GM20000 (cell line): ENCODE measurements around the gene GAA.

Experiments used
- DNase-seq: peaks from one replicate; pipeline ENCODE4 v3.0.0; 2012; ENCODE audit warnings: low spot score
- CTCF ChIP-seq: IDR thresholded peaks from 2 replicates; pipeline ENCODE4 v1.5.1; 2012; ENCODE audit warnings: mild to moderate bottlenecking, control low read depth; ENCODE audit errors: extremely low read depth, missing control alignments

Gene GAA

GRCh38 chr17:80116276-80116920 lies 15.0 kb downstream of the GAA start:
- no peak for DNase-seq
- TF ChIP-seq CTCF, result no peak

GRCh38 chr17:80116921-80117380 lies 15.6 kb downstream of the GAA start:
- no peak for TF ChIP-seq CTCF

GRCh38 chr17:80117491-80118401 lies 16.4 kb downstream of the GAA start:
- TF ChIP-seq CTCF, result no peak
- DNase-seq, result no peak

More at GRCh38 chr17:80116921-80117380, 15.6 kb downstream of the GAA start:
- no peak for DNase-seq

GRCh38 chr17:80118601-80119270 lies 17.4 kb downstream of the GAA start:
- no peak for TF ChIP-seq CTCF
- DNase-seq, result no peak

GRCh38 chr17:80119271-80119791 lies 17.9 kb downstream of the GAA start:
- no peak for DNase-seq
- TF ChIP-seq CTCF, result no peak

- DNase-seq, result peak; percentile 20
- no peak for TF ChIP-seq CTCF
Measured at GRCh38 chr17:80119839-80120238, 18.5 kb downstream of the GAA start.

- TF ChIP-seq CTCF, result no peak
- no peak for DNase-seq
Measured at GRCh38 chr17:80122026-80122575, 20.7 kb downstream of the GAA start.
